ELF-1 (cell line): ENCODE data around the gene CASP9.

ENCODE experiments used
- DNase-seq: peaks from one replicate; pipeline ENCODE4 v3.0.0-alpha.2; 2016; ENCODE audit warnings: low read depth, low spot score

Gene CASP9

GRCh38 chr1:15524021-15524282 is at the start of gene CASP9:
CASP9 (minus strand) TSS chr1:15524215; CDS start chr1:15524200, 15 bp downstream.
- DNase-seq, result no peak

- DNase-seq, result no peak
These were observed 49.5 kb upstream of the CASP9 start for GRCh38 chr1:15573477-15573876.

- no peak for DNase-seq
These were observed 47.3 kb upstream of the CASP9 start for GRCh38 chr1:15571266-15571665.

- DNase-seq, result no peak
These were observed 46.8 kb upstream of the CASP9 start for GRCh38 chr1:15570861-15571260.

GRCh38 chr1:15568387-15569073 is 44.5 kb upstream of the CASP9 start:
- DNase-seq, result no peak

GRCh38 chr1:15559189-15559810 is 35.3 kb upstream of the CASP9 start:
- no peak for DNase-seq

- no peak for DNase-seq
These were observed 34.5 kb upstream of the CASP9 start for GRCh38 chr1:15558516-15558915.

GRCh38 chr1:15557594-15557993 is 33.6 kb upstream of the CASP9 start:
- no peak for DNase-seq

GRCh38 chr1:15557008-15557407 is 33.0 kb upstream of the CASP9 start:
- DNase-seq, result no peak

- no peak for DNase-seq
These were observed 26.6 kb upstream of the CASP9 start for GRCh38 chr1:15550573-15550972.

GRCh38 chr1:15546641-15547040 is 22.6 kb upstream of the CASP9 start:
- DNase-seq, result no peak

- no peak for DNase-seq
These were observed 19.9 kb upstream of the CASP9 start for GRCh38 chr1:15543589-15544568.

GRCh38 chr1:15543251-15543588 is 19.2 kb upstream of the CASP9 start:
- DNase-seq, result no peak

- DNase-seq, result no peak
These were observed 18.6 kb upstream of the CASP9 start for GRCh38 chr1:15542388-15543250.

GRCh38 chr1:15541231-15541792 is 17.3 kb upstream of the CASP9 start:
- DNase-seq, result no peak

- no peak for DNase-seq
These were observed 16.2 kb upstream of the CASP9 start for GRCh38 chr1:15540186-15540585.

GRCh38 chr1:15538771-15539170 is 14.8 kb upstream of the CASP9 start:
- no peak for DNase-seq

GRCh38 chr1:15531682-15532081 is 7.7 kb upstream of the CASP9 start:
- DNase-seq, result no peak

GRCh38 chr1:15531003-15531402 is 7.0 kb upstream of the CASP9 start:
- no peak for DNase-seq

- DNase-seq, result peak; percentile 100
These were observed 2.7 kb upstream of the CASP9 start, which contains the start of gene DNAJC16 for GRCh38 chr1:15526490-15527339. DNAJC16 (plus strand) TSS chr1:15526848; CDS start chr1:15529106, 2,258 bp downstream.
